CD4-positive, alpha-beta memory T cell (primary cell): ENCODE measurements around the gene G3BP2. TPM values are rescaled to one million over a fixed set of nuclear protein-coding genes. Genes with fewer than 3 reads are reported as not detected.

Source experiments
- CTCF ChIA-PET: fragments of 350-600 bp; sonication (Branson Sonifier 250); formaldehyde crosslinking; loops from one replicate; lab custom pipeline; 2021; ENCODE audit warnings: inconsistent platforms; ENCODE audit not compliant: partially characterized antibody; lab: Charles Lee
- POLR2A ChIA-PET: fragments of 350-600 bp; sonication (Branson Sonifier 250); formaldehyde crosslinking; loops from one replicate; lab custom pipeline; 2021; ENCODE audit not compliant: partially characterized antibody; lab: Charles Lee
- DNase-seq, 5 donors: peaks; one replicate each; pipeline versions ENCODE4 v3.0.0 to v3.0.0-alpha.2; 2020 to 2022; ENCODE audit warnings: mixed read lengths in 1 of 5
- H3K27ac ChIP-seq: one replicate; pipeline ENCODE4 v1.7.0; 2013; ENCODE audit warnings: low read depth, low read length
- H3K27me3 ChIP-seq: 2 replicates; pipeline ENCODE4 v1.7.0; 2013; ENCODE audit warnings: mild to moderate bottlenecking, low read length, moderate library complexity; ENCODE audit not compliant: insufficient read depth
- H3K36me3 ChIP-seq: 2 replicates; pipeline ENCODE4 v1.7.0; 2013; ENCODE audit warnings: mild to moderate bottlenecking, low read length, moderate library complexity; ENCODE audit not compliant: insufficient read depth
- H3K4me1 ChIP-seq: 2 replicates; pipeline ENCODE4 v1.7.0; 2013; ENCODE audit warnings: mild to moderate bottlenecking, low read length, moderate library complexity; ENCODE audit not compliant: insufficient read depth
- H3K4me3 ChIP-seq, 2 donors: one replicate each; pipeline ENCODE4 v1.7.0; 2013; ENCODE audit warnings: low read length in 2 of 2, mild to moderate bottlenecking in 1 of 2
- H3K9me3 ChIP-seq, 2 donors: one replicate each; pipeline ENCODE4 v1.7.0; 2013; ENCODE audit warnings: low read length in 2 of 2, control low read depth in 1 of 2; ENCODE audit not compliant: control insufficient read depth in 1 of 2
- H3K27ac Mint-ChIP-seq, 7 donors: one replicate each; pipeline ENCODE4 v1.8.0; 2020 to 2021; ENCODE audit warnings: mixed read lengths in 7 of 7, mild to moderate bottlenecking in 6 of 7, inconsistent platforms in 3 of 7, moderate library complexity in 3 of 7
- H3K27me3 Mint-ChIP-seq, 2 donors: one replicate each; pipeline ENCODE4 v1.8.0; 2020 to 2021; ENCODE audit warnings: mixed read lengths in 2 of 2
- H3K36me3 Mint-ChIP-seq, 2 donors: one replicate each; pipeline ENCODE4 v1.8.0; 2020 to 2021; ENCODE audit warnings: mixed read lengths in 2 of 2, inconsistent platforms in 1 of 2, mild to moderate bottlenecking in 1 of 2
- H3K4me1 Mint-ChIP-seq, 4 donors: one replicate each; pipeline ENCODE4 v1.8.0; 2020 to 2021; ENCODE audit warnings: mixed read lengths in 4 of 4, mild to moderate bottlenecking in 1 of 4
- H3K4me3 Mint-ChIP-seq, 8 donors: one replicate each; pipeline ENCODE4 v1.8.0; 2020 to 2021; ENCODE audit warnings: mixed read lengths in 8 of 8, mild to moderate bottlenecking in 7 of 8, moderate library complexity in 6 of 8, inconsistent platforms in 3 of 8
- H3K9me3 Mint-ChIP-seq, 8 donors: one replicate each; pipeline ENCODE4 v1.8.0; 2020 to 2021; ENCODE audit warnings: mixed read lengths in 8 of 8, mild to moderate bottlenecking in 5 of 8, inconsistent platforms in 3 of 8, moderate library complexity in 1 of 8
- intact Hi-C: fragments of 100-400 bp; cut with micrococcal nuclease; formaldehyde crosslinking; loops from one replicate; pipeline ENCODE4 v1.15.1; 2023
- polyA plus RNA-seq, 2 donors: library from polyadenylated mRNA; unstranded; fragments of 300-500 nt; fragmentation: Illumina TruSeq; gene quantifications; one replicate each; pipeline ENCODE4 v1.2.3, GENCODE V29; 2021
- total RNA-seq, 2 experiments: library from RNA; stranded (reverse); gene quantifications; one replicate each; pipeline ENCODE4 v1.2.3, GENCODE V29; 2021

The G3BP2 gene
- total and polyA plus RNA-seq, 4 experiments from 2014 or later: 118 to 165 (median 138) TPM

DNA sequence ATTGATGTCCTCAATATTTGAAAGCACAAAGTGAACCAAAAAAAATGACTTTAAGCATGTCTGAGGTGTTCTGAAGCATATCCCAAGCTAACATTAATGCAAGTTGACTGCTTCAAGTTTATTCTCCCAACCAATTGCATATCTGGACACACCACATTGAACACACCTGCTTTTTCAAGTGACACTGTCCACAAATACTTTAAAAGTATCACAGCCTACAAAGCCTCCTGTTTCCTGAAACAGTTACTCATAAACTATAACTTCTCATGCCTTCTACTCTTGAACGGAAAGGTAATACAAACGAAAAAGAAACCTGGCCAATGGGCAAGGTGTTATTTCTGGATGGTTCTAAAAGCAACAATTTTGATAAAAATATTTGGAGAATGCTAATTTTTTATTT, 44.0 kb downstream of the G3BP2 start:
- intact Hi-C loops: no loop called here
- Mint-ChIP-seq H3K36me3 (no peaks in the 10 kb centered on the region), H3K4me1 (peaks cover 4 to 23% (median 11%) of the 10 kb centered on the region in 4 donors), H3K27me3 (no peaks in the 10 kb centered on the region), H3K9me3 (no peaks in the 10 kb centered on the region), H3K4me3 (peak overlapping the region in 3 of 8 donors; percentile 14 to 27 (median 17)), H3K27ac (peak overlapping the region in 1 of 7 donors; percentile 14)
- Histone ChIP-seq H3K9me3 (no peaks in the 10 kb centered on the region), H3K4me3 (no peak overlapping the region), H3K27me3 (no peaks in the 10 kb centered on the region), H3K27ac (no peak overlapping the region), H3K36me3 (no peaks in the 10 kb centered on the region), H3K4me1 (peaks cover 6% of the 10 kb centered on the region)
- DNase-seq: no peak
- POLR2A ChIA-PET: interaction anchor here (1.1 to 3.5 kb wide), 3 partner anchors 44 to 95 kb away, joined by 3 to 32 read pairs (median 21); partner anchors contain the start of genes G3BP2 and USO1
- CTCF ChIA-PET: interaction anchor here (4.0 kb wide), 1 partner anchor 95 kb away, joined by 20 read pairs; the partner anchor contains the start of gene USO1

DNA sequence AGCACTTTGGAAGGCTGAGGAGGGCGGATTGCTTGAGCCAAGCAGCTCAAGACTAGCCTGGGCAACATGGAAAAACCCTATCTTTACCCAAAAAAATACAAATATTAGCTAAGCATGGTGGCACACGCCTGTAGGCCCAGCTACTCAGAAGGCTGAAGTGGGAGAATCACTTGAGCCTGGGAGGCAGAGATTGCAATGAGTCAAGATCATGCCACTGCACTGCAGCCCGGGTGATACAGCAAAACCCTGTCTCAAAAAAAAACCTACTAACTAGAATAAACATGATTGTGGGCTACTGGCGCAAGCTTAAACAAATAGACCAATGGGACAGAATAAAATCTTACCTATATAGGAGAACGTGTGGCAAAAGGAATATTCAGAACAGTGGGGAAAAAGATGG, 50.2 kb downstream of the G3BP2 start:
- Histone ChIP-seq H3K27ac (no peak overlapping the region), H3K4me1 (no peaks in the 10 kb centered on the region), H3K27me3 (no peaks in the 10 kb centered on the region), H3K9me3 (no peaks in the 10 kb centered on the region), H3K36me3 (no peaks in the 10 kb centered on the region), H3K4me3 (no peak overlapping the region)
- H3K36me3 Mint-ChIP-seq: no peaks in the 10 kb centered on the region
- DNase-seq: no peak
- no peaks in the 10 kb centered on the region for H3K27me3 Mint-ChIP-seq
- intact Hi-C loops: no loop called here
- H3K27ac Mint-ChIP-seq: no peak overlapping the region
- CTCF ChIA-PET: no interaction called here
- POLR2A ChIA-PET: no interaction called here
- no peak overlapping the region for H3K4me3 Mint-ChIP-seq
- H3K4me1 Mint-ChIP-seq: no peaks in the 10 kb centered on the region
- no peaks in the 10 kb centered on the region for H3K9me3 Mint-ChIP-seq

DNA sequence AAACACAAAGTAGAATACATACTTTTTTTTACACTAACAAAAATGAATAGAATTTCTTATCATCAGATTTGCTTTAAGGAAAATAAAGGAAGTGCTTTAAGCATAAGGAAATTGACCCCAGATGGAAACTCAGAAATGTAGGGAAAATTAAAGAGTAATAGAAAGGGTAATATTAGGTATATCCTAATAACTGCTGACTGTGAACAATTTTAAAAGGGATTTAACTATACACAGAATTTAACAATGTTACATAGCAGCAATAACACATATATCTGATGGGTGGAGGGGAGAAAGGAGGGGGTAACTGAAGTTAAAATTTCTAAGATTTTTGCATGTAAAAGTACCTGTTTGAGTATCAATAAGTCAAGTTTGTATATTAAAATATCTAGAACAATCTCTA, 51.5 kb downstream of the G3BP2 start:
- Histone ChIP-seq H3K4me1 (no peaks in the 10 kb centered on the region), H3K4me3 (no peak overlapping the region), H3K9me3 (no peaks in the 10 kb centered on the region), H3K36me3 (no peaks in the 10 kb centered on the region), H3K27ac (no peak overlapping the region), H3K27me3 (no peaks in the 10 kb centered on the region)
- ChIA-PET CTCF (no interaction called here), POLR2A (no interaction called here)
- intact Hi-C loops: no loop called here
- H3K9me3 Mint-ChIP-seq: peaks cover 0 to 2% (median 0%) of the 10 kb centered on the region in 8 donors
- H3K4me3 Mint-ChIP-seq: no peak overlapping the region
- H3K36me3 Mint-ChIP-seq: no peaks in the 10 kb centered on the region
- H3K4me1 Mint-ChIP-seq: no peaks in the 10 kb centered on the region
- DNase-seq: no peak
- no peaks in the 10 kb centered on the region for H3K27me3 Mint-ChIP-seq
- H3K27ac Mint-ChIP-seq: no peak overlapping the region

DNA sequence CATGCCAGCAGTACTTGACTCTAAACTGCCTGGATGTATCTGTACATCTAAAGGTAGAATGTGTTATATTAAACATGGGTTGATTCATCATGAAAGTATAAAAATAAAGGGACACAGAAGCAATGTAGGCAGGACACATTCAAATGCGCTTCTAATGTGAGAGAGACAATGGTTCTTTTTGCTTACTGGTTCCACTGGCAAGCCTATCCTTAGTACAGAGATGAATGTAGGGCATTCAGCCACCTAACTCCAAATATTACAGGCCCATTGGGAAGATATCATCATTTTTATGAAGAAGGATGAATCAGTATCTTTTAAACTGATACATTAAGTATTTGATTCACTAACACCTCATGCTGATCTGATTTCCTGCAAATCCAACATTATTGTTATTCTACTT, 60.9 kb downstream of the G3BP2 start:
- Histone ChIP-seq H3K27ac (no peak overlapping the region), H3K9me3 (no peaks in the 10 kb centered on the region), H3K4me1 (no peaks in the 10 kb centered on the region), H3K4me3 (no peak overlapping the region), H3K36me3 (no peaks in the 10 kb centered on the region), H3K27me3 (no peaks in the 10 kb centered on the region)
- no peaks in the 10 kb centered on the region for H3K27me3 Mint-ChIP-seq
- H3K36me3 Mint-ChIP-seq: no peaks in the 10 kb centered on the region
- no peaks in the 10 kb centered on the region for H3K4me1 Mint-ChIP-seq
- ChIA-PET CTCF (no interaction called here), POLR2A (no interaction called here)
- no peak overlapping the region for H3K4me3 Mint-ChIP-seq
- intact Hi-C loops: no loop called here
- peaks cover 0 to 4% (median 0%) of the 10 kb centered on the region in 8 donors for H3K9me3 Mint-ChIP-seq
- no peak overlapping the region for H3K27ac Mint-ChIP-seq
- DNase-seq: no peak

DNA sequence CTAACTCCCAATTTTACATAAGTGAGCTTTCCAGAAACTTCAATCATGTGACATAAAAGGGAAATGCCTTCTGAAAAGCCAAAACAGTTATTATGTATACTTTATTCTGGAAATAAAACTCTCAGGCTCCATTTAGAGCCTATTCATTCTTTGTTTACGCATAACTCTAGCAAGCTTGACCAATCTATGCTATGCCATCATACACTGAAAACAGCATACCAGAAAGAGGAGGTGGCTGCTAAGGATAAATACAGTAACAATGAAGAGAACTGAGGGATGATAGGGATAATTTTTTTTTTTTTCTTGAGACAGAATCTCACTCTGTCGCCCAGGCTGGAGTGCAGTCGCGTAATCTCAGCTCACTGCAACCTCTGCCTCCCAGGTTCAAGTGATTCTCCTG, 67.3 kb downstream of the G3BP2 start:
- POLR2A ChIA-PET: interaction anchor here (0.5 kb wide), 1 partner anchor 80 kb away, joined by 3 read pairs; no protein-coding TSS in a partner anchor
- H3K27ac Mint-ChIP-seq: no peak overlapping the region
- H3K4me3 ChIP-seq: no peak overlapping the region
- H3K9me3 Mint-ChIP-seq: no peaks in the 10 kb centered on the region
- DNase-seq: no peak
- no peak overlapping the region for H3K27ac ChIP-seq
- H3K4me1 ChIP-seq: no peaks in the 10 kb centered on the region
- intact Hi-C loops: no loop called here
- no peaks in the 10 kb centered on the region for H3K36me3 Mint-ChIP-seq
- CTCF ChIA-PET: no interaction called here
- H3K4me1 Mint-ChIP-seq: no peaks in the 10 kb centered on the region
- H3K27me3 ChIP-seq: no peaks in the 10 kb centered on the region
- H3K9me3 ChIP-seq: no peaks in the 10 kb centered on the region
- H3K4me3 Mint-ChIP-seq: no peak overlapping the region
- no peaks in the 10 kb centered on the region for H3K36me3 ChIP-seq
- no peaks in the 10 kb centered on the region for H3K27me3 Mint-ChIP-seq

DNA sequence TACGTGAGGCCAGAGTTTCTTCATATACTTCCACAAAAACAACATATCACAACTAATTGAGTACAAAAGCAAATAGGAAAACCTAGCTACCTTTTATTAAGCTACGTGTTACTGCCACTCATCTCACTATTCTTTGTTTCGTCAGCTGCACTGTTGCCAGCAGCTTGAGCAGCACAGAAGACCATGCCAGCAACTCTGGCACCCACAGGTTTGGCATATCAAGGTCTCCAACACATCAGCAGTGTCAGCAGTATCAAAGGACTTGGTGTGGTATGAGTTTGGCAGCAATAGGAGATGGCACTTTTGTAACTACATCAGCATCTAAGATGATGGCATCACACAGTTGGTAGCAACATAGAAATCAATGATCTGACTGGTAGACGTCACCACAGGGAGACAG, 73.6 kb downstream of the G3BP2 start:
- Histone ChIP-seq H3K36me3 (no peaks in the 10 kb centered on the region), H3K4me1 (no peaks in the 10 kb centered on the region), H3K4me3 (no peak overlapping the region), H3K9me3 (no peaks in the 10 kb centered on the region), H3K27me3 (no peaks in the 10 kb centered on the region), H3K27ac (no peak overlapping the region)
- no peaks in the 10 kb centered on the region for H3K36me3 Mint-ChIP-seq
- ChIA-PET CTCF (interaction anchor here (1.4 kb wide), 1 partner anchor 249 kb away, joined by 3 read pairs; no protein-coding TSS in a partner anchor), POLR2A (no interaction called here)
- H3K9me3 Mint-ChIP-seq: no peaks in the 10 kb centered on the region
- DNase-seq: no peak
- H3K27me3 Mint-ChIP-seq: no peaks in the 10 kb centered on the region
- no peak overlapping the region for H3K27ac Mint-ChIP-seq
- H3K4me3 Mint-ChIP-seq: no peak overlapping the region
- intact Hi-C loops: no loop called here
- H3K4me1 Mint-ChIP-seq: peaks cover 0 to 2% (median under 1%) of the 10 kb centered on the region in 4 donors

DNA sequence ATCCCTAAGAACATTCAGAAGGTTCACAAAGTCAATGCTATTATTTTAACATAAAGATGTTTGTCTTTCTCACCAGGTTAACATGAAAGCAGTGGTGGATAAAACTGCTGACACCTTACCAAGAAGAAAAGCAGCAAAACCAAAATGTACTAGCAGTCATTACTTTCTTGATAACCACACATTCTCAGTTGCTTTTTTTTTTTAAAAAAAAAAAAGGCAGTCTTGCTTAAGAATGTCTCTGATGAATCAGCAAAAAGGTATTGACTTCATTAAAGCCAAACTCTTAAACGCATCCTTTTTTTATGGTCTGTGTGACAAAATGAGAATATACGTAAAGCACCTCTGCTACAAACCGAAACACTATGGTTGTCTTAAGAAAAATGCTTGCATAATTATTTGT, 74.8 kb downstream of the G3BP2 start:
- POLR2A ChIA-PET: no interaction called here
- H3K27me3 ChIP-seq: no peaks in the 10 kb centered on the region
- DNase-seq: no peak

More for the DNA sequence above, 74.8 kb downstream of the G3BP2 start:
- H3K4me1 Mint-ChIP-seq: peaks cover 0 to 2% (median under 1%) of the 10 kb centered on the region in 4 donors
- no peaks in the 10 kb centered on the region for H3K36me3 ChIP-seq
- H3K27ac Mint-ChIP-seq: no peak overlapping the region
- no peaks in the 10 kb centered on the region for H3K36me3 Mint-ChIP-seq
- no peaks in the 10 kb centered on the region for H3K27me3 Mint-ChIP-seq
- no peak overlapping the region for H3K4me3 Mint-ChIP-seq
- H3K9me3 Mint-ChIP-seq: no peaks in the 10 kb centered on the region
- H3K4me1 ChIP-seq: no peaks in the 10 kb centered on the region
- no peak overlapping the region for H3K4me3 ChIP-seq
- no peaks in the 10 kb centered on the region for H3K9me3 ChIP-seq
- no peak overlapping the region for H3K27ac ChIP-seq
- CTCF ChIA-PET: no interaction called here
- intact Hi-C loops: no loop called here
